Thyroid gland (tissue), 4 donors: ENCODE results near the gene NRG3. TPM values are rescaled to one million over a fixed set of nuclear protein-coding genes. Genes with fewer than 3 reads are reported as not detected.

ENCODE experiments used
- DNase-seq, 2 donors: peaks; one replicate each; pipeline ENCODE4 v3.0.0-alpha.2; 2019
- H3K27ac ChIP-seq, 3 donors: fragments of 200-600 bp; sonication (generic); 1 replicate in 2 of 3; 2 replicates in 1 of 3; pipeline ENCODE4 v1.5.1; 2016 to 2019; ENCODE audit warnings: mild to moderate bottlenecking in 1 of 3, moderate library complexity in 1 of 3
- H3K27me3 ChIP-seq: fragments of 200-600 bp; sonication (generic); one replicate; pipeline ENCODE4 v1.5.1; 2019
- H3K36me3 ChIP-seq, 2 donors: fragments of 200-600 bp; sonication (generic); one replicate each; pipeline ENCODE4 v1.5.1; 2016 to 2019
- H3K4me1 ChIP-seq, 2 donors: fragments of 200-600 bp; sonication (generic); one replicate each; pipeline ENCODE4 v1.5.1; 2017 to 2019
- H3K4me3 ChIP-seq, 3 donors: fragments of 200-600 bp; sonication (generic); replicated peaks in 1 of 3; 1 replicate in 2 of 3; 2 replicates in 1 of 3; pipeline ENCODE4 v1.5.1; 2016; ENCODE audit warnings: mild to moderate bottlenecking in 1 of 3
- H3K9me3 ChIP-seq: fragments of 200-600 bp; sonication (generic); one replicate; pipeline ENCODE4 v1.5.1; 2017
- POLR2A ChIP-seq, 2 donors: fragments of 450-650 bp; IDR thresholded peaks; one replicate each; pipeline ENCODE4 v1.6.1; 2017; ENCODE audit warnings: antibody characterized with exemption in 2 of 2, mild to moderate bottlenecking in 2 of 2, moderate library complexity in 1 of 2
- WGBS, 2 donors: methylation state at CpG; one replicate each; pipeline ENCODE4 v1.1.5; 2017; 5-methylcytosine and 5-hydroxymethylcytosine counted together
- intact Hi-C: fragments of 100-400 bp; cut with DNase I; formaldehyde crosslinking; loops from one replicate; pipeline ENCODE4 v1.15.1; 2023
- total RNA-seq, 4 donors: library from RNA; depleted of rRNA; stranded (reverse); fragments of >200 nt; gene quantifications; one replicate each; pipeline ENCODE4 v1.2.3, GENCODE V29; 2016
- TF ChIP-seq, protein P1 (sequence below), 6 experiments: fragments of 200-600 bp in 3 of 6; fragments of 450-650 bp in 3 of 6; sonication (generic) in 3 of 6; IDR thresholded peaks; one replicate each; pipeline ENCODE4 v1.5.1; 2016 to 2019; ENCODE audit warnings: antibody characterized with exemption in 6 of 6, mild to moderate bottlenecking in 2 of 6, inconsistent platforms in 1 of 6, moderate library complexity in 1 of 6

Gene NRG3
- total RNA-seq, 4 donors from 2014 or later = 0.67 to 1.8 (median 1.3) TPM

DNA sequence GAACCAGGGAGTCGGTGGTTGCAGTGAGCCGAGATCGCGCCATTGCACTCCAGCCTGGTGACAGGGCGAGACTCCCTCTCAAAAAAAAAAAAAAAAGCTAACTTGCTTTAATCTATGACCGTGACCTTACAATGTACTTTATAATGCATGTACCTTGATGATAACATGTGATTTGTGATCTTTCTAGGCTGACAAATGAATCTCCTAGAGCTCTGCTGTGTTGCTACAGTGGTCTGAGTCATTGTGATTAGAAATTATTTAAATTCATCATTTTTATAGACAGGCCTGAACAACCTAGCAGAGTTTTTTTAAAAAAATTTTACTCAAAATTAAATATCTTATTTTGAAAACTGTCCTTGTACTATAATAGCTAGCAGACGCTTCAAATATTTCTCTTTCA is 722.8 kb downstream of the NRG3 start:
- Histone ChIP-seq H3K27me3 (no peaks in the 10 kb centered on the region), H3K4me1 (no peaks in the 10 kb centered on the region), H3K9me3 (no peaks in the 10 kb centered on the region), H3K4me3 (no peak overlapping the region), H3K36me3 (no peaks in the 10 kb centered on the region), H3K27ac (no peak overlapping the region)
- no peak for TF ChIP-seq POLR2A (IDR thresholded peaks at IDR 0.05)
- TF ChIP-seq, protein P1, sequence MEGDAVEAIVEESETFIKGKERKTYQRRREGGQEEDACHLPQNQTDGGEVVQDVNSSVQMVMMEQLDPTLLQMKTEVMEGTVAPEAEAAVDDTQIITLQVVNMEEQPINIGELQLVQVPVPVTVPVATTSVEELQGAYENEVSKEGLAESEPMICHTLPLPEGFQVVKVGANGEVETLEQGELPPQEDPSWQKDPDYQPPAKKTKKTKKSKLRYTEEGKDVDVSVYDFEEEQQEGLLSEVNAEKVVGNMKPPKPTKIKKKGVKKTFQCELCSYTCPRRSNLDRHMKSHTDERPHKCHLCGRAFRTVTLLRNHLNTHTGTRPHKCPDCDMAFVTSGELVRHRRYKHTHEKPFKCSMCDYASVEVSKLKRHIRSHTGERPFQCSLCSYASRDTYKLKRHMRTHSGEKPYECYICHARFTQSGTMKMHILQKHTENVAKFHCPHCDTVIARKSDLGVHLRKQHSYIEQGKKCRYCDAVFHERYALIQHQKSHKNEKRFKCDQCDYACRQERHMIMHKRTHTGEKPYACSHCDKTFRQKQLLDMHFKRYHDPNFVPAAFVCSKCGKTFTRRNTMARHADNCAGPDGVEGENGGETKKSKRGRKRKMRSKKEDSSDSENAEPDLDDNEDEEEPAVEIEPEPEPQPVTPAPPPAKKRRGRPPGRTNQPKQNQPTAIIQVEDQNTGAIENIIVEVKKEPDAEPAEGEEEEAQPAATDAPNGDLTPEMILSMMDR (IDR thresholded peaks at IDR 0.05) = no peak
- DNase-seq = no peak
- 90 to 96% methylated on average over 7 of the region's 7 CpGs for WGBS, 2 donors
- intact Hi-C loops = no loop called here

DNA sequence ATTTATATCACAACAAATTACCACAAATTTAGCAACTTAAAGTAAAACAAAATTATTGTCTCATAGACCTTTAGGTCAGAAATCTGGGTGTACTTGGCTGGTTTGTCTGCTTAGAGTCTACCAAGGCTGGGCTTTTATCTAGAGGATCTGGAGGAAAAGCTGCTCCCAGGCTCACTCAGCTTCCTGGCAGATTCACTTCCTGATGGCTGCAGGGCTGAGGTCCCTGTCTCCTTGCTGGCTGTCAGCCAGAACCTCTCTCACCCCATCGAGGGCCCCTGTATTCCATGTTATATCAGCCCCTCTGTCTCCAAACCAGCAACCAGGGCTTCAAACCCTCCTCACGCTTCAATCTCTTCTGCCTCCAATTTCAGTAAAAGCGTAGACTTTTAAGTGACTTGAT is 734.9 kb downstream of the NRG3 start:
- Histone ChIP-seq H3K4me3 (no peak overlapping the region), H3K4me1 (no peaks in the 10 kb centered on the region), H3K27ac (no peak overlapping the region), H3K9me3 (no peaks in the 10 kb centered on the region), H3K36me3 (no peaks in the 10 kb centered on the region), H3K27me3 (no peaks in the 10 kb centered on the region)
- intact Hi-C loops = no loop called here
- TF ChIP-seq, protein P1 (IDR thresholded peaks at IDR 0.05) = no peak
- TF ChIP-seq POLR2A (IDR thresholded peaks at IDR 0.05) = no peak
- 75% methylated on average over 3 of the region's 3 CpGs for WGBS, 2 donors
- DNase-seq = no peak

- intact Hi-C loops = no loop called here
- Histone ChIP-seq H3K4me1 (no peaks in the 10 kb centered on the region), H3K27me3 (no peaks in the 10 kb centered on the region), H3K4me3 (no peak overlapping the region), H3K9me3 (no peaks in the 10 kb centered on the region), H3K27ac (no peak overlapping the region), H3K36me3 (no peaks in the 10 kb centered on the region)
- no peak for DNase-seq
- no peak for TF ChIP-seq POLR2A (IDR thresholded peaks at IDR 0.05)
- TF ChIP-seq, protein P1 (IDR thresholded peaks at IDR 0.05) = no peak
- 79 to 90% methylated on average over 5 of the region's 5 CpGs for WGBS, 2 donors
Observed at GRCh38 chr10:82618007-82618406, 743.0 kb downstream of the NRG3 start.

DNA sequence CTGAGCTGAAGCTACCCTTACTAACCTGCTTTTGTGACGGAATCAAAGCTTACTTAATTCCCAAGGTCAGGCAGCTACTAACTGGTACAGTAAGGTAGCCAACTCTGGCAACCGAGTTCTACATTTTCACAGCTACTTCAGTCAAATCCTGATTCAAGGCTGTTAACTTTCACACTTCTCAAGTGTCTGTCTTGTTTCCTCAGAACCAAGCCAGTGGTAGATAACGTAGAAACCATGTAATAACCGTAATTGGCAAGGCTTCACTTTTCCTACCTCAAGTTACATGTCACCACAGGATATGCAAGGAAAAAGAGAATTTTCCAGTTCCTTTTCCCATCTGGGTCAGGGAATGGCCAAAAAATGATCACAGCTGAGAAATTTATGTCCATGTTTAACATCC is 746.7 kb downstream of the NRG3 start:
- no peaks in the 10 kb centered on the region for H3K27me3 ChIP-seq
- no peaks in the 10 kb centered on the region for H3K4me1 ChIP-seq
- TF ChIP-seq, protein P1 (IDR thresholded peaks at IDR 0.05) = no peak
- TF ChIP-seq POLR2A (IDR thresholded peaks at IDR 0.05) = no peak
- no peak for DNase-seq
- H3K27ac ChIP-seq = no peak overlapping the region
- H3K9me3 ChIP-seq = no peaks in the 10 kb centered on the region
- H3K4me3 ChIP-seq = no peak overlapping the region
- intact Hi-C loops = no loop called here
- WGBS, 2 donors = 88% methylated on average over 4 of the region's 4 CpGs
- H3K36me3 ChIP-seq = no peaks in the 10 kb centered on the region

DNA sequence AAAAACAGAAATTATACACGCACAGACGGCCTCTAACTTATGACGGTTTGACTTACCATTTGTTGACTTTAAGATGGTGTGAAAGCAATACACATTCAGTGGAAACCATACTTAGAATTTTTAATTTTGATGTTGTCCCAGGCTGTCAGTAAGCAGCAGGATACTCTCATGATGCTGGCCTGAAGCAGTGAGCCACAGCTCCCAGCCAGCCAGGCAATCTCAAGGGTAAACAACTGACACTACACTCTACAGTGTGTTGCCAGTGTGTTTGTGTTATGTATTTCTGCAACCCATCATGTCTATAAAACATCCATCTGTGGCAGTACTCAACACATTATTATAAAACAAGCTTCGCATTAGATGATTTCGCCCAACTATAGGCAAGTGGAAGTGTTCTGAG is 747.5 kb downstream of the NRG3 start:
- TF ChIP-seq, protein P1 (IDR thresholded peaks at IDR 0.05) = no peak
- no peak overlapping the region for H3K4me3 ChIP-seq
- H3K27ac ChIP-seq = no peak overlapping the region
- H3K27me3 ChIP-seq = no peaks in the 10 kb centered on the region
- WGBS, 2 donors = 94 to 96% methylated on average over 5 of the region's 5 CpGs
- no peaks in the 10 kb centered on the region for H3K9me3 ChIP-seq
- DNase-seq = no peak
- no peaks in the 10 kb centered on the region for H3K36me3 ChIP-seq
- H3K4me1 ChIP-seq = no peaks in the 10 kb centered on the region
- intact Hi-C loops = no loop called here
